SK-N-SH treated with all-trans-retinoic acid at 6 μM for 48 hours (cell line): ENCODE results near the gene KRTAP1-1.

Experiments
- ATAC-seq: fragments of 200-7000 bp; cut with Tn5 transposase; 3 replicates; pipeline ENCODE4 v1.9.1; 2020; ENCODE audit warnings: mild to moderate bottlenecking, moderate library complexity
- CREB5 ChIP-seq: fragments of 250-450 bp; sonication (Bioruptor Pico); IDR thresholded peaks from 2 replicates; pipeline ENCODE4 v1.5.1; 2020; ENCODE audit warnings: low read depth, mild to moderate bottlenecking, moderate library complexity
- CSDC2 ChIP-seq: fragments of 250-450 bp; sonication (Bioruptor Pico); IDR thresholded peaks from 2 replicates; pipeline ENCODE4 v1.5.0; 2020; ENCODE audit warnings: mild to moderate bottlenecking, moderate library complexity
- ESRRG ChIP-seq: fragments of 250-450 bp; sonication (Bioruptor Pico); IDR thresholded peaks from 2 replicates; pipeline ENCODE4 v1.6.1; 2021; ENCODE audit warnings: mild to moderate bottlenecking
- GLIS3 ChIP-seq: fragments of 250-450 bp; sonication (Bioruptor Pico); IDR thresholded peaks from 2 replicates; pipeline ENCODE4 v1.5.0; 2020; ENCODE audit warnings: mild to moderate bottlenecking, moderate library complexity
- ISL1 ChIP-seq: fragments of 250-450 bp; sonication (Bioruptor Pico); IDR thresholded peaks from 2 replicates; pipeline ENCODE4 v2.1.2; 2022; ENCODE audit warnings: mild to moderate bottlenecking, moderate library complexity
- POU6F1 ChIP-seq: fragments of 250-450 bp; sonication (Bioruptor Pico); IDR thresholded peaks from 2 replicates; pipeline ENCODE4 v1.8.0; 2021; ENCODE audit warnings: low read depth, mild to moderate bottlenecking, moderate library complexity, borderline replicate concordance
- PPARA ChIP-seq: fragments of 250-450 bp; sonication (Bioruptor Pico); IDR thresholded peaks from 2 replicates; pipeline ENCODE4 v1.5.0; 2020; ENCODE audit warnings: mild to moderate bottlenecking, borderline replicate concordance
- SNAI2 ChIP-seq: fragments of 250-450 bp; sonication (Bioruptor Pico); IDR thresholded peaks from 2 replicates; pipeline ENCODE4 v1.5.0; 2020; ENCODE audit warnings: mild to moderate bottlenecking, moderate library complexity
- TCF4 ChIP-seq: fragments of 250-450 bp; sonication (Bioruptor Pico); IDR thresholded peaks from 2 replicates; pipeline ENCODE4 v1.8.0; 2021; ENCODE audit warnings: mild to moderate bottlenecking, moderate library complexity, borderline replicate concordance
- TOX ChIP-seq: fragments of 250-450 bp; sonication (Bioruptor Pico); IDR thresholded peaks from 2 replicates; pipeline ENCODE4 v1.8.0; 2021; ENCODE audit warnings: mild to moderate bottlenecking, moderate library complexity, borderline replicate concordance
- TSHZ2 ChIP-seq: fragments of 250-450 bp; sonication (Bioruptor Pico); IDR thresholded peaks from 2 replicates; pipeline ENCODE4 v1.5.0; 2020; ENCODE audit warnings: mild to moderate bottlenecking, moderate library complexity
- ZC3H10 ChIP-seq: fragments of 250-450 bp; sonication (Bioruptor Pico); IDR thresholded peaks from 2 replicates; pipeline ENCODE4 v1.5.1; 2021; ENCODE audit warnings: mild to moderate bottlenecking, moderate library complexity
- ZFP3 ChIP-seq: fragments of 250-450 bp; sonication (Bioruptor Pico); IDR thresholded peaks from 2 replicates; pipeline ENCODE4 v1.5.0; 2020; ENCODE audit warnings: mild to moderate bottlenecking, moderate library complexity
- ZFP30 ChIP-seq: fragments of 450-650 bp; formaldehyde crosslinking; IDR thresholded peaks from 2 replicates; pipeline ENCODE4 v1.5.0; 2022; ENCODE audit warnings: mild to moderate bottlenecking, moderate library complexity
- ZNF565 ChIP-seq: fragments of 450-650 bp; formaldehyde crosslinking; conservative IDR thresholded peaks from 2 replicates; pipeline ENCODE4 v1.5.0; 2020; ENCODE audit warnings: low read depth, mild to moderate bottlenecking, moderate library complexity
- ZNF70 ChIP-seq: fragments of 450-650 bp; formaldehyde crosslinking; IDR thresholded peaks from 2 replicates; pipeline ENCODE4 v1.5.0; 2020; ENCODE audit warnings: mild to moderate bottlenecking, moderate library complexity
- TF ChIP-seq, protein P1 (sequence below): fragments of 250-450 bp; sonication (Bioruptor Pico); IDR thresholded peaks from 2 replicates; pipeline ENCODE4 v1.8.0; 2020; ENCODE audit warnings: mild to moderate bottlenecking, moderate library complexity, borderline replicate concordance
- TF ChIP-seq, protein P2 (sequence below): fragments of 250-450 bp; sonication (Bioruptor Pico); IDR thresholded peaks from 2 replicates; pipeline ENCODE4 v1.5.1; 2021; ENCODE audit warnings: mild to moderate bottlenecking, moderate library complexity

KRTAP1-1 gene

DNA sequence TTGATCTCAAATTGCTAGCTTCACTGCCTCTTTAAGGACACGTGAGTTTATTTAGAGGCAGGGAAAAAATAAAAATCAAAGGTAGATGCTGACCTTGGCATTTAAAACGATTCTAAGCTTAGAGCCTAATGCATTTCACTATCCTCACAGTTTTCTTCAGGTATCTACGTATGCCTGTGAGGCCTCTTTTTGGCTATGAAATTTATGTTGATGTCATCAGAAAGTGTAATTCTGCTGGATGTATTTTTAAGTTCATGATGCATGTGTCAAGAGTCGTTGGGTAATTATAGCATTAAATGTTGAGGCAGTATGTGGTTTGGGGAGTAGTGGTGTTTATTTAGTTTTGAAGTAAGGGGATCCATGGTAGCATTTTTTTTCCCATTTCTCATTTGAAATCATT lies 37.3 kb downstream of the KRTAP1-1 start:
- no peak for ATAC-seq
- no peak for TF ChIP-seq PPARA (CRISPR knock-in tag)
- TF ChIP-seq ZFP3 (CRISPR knock-in tag), result no peak
- no peak for TF ChIP-seq POU6F1
- TF ChIP-seq, protein P1, sequence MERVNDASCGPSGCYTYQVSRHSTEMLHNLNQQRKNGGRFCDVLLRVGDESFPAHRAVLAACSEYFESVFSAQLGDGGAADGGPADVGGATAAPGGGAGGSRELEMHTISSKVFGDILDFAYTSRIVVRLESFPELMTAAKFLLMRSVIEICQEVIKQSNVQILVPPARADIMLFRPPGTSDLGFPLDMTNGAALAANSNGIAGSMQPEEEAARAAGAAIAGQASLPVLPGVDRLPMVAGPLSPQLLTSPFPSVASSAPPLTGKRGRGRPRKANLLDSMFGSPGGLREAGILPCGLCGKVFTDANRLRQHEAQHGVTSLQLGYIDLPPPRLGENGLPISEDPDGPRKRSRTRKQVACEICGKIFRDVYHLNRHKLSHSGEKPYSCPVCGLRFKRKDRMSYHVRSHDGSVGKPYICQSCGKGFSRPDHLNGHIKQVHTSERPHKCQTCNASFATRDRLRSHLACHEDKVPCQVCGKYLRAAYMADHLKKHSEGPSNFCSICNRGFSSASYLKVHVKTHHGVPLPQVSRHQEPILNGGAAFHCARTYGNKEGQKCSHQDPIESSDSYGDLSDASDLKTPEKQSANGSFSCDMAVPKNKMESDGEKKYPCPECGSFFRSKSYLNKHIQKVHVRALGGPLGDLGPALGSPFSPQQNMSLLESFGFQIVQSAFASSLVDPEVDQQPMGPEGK (CRISPR knock-in tag), result no peak
- TF ChIP-seq CREB5 (CRISPR knock-in tag), result no peak
- TF ChIP-seq, protein P2, sequence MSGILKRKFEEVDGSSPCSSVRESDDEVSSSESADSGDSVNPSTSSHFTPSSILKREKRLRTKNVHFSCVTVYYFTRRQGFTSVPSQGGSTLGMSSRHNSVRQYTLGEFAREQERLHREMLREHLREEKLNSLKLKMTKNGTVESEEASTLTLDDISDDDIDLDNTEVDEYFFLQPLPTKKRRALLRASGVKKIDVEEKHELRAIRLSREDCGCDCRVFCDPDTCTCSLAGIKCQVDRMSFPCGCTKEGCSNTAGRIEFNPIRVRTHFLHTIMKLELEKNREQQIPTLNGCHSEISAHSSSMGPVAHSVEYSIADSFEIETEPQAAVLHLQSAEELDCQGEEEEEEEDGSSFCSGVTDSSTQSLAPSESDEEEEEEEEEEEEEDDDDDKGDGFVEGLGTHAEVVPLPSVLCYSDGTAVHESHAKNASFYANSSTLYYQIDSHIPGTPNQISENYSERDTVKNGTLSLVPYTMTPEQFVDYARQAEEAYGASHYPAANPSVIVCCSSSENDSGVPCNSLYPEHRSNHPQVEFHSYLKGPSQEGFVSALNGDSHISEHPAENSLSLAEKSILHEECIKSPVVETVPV (CRISPR knock-in tag), result no peak
- no peak for TF ChIP-seq ZNF70 (CRISPR knock-in tag)

- no peak for ATAC-seq
Observed at GRCh38 chr17:41002814-41003213, 38.4 kb downstream of the KRTAP1-1 start.

DNA sequence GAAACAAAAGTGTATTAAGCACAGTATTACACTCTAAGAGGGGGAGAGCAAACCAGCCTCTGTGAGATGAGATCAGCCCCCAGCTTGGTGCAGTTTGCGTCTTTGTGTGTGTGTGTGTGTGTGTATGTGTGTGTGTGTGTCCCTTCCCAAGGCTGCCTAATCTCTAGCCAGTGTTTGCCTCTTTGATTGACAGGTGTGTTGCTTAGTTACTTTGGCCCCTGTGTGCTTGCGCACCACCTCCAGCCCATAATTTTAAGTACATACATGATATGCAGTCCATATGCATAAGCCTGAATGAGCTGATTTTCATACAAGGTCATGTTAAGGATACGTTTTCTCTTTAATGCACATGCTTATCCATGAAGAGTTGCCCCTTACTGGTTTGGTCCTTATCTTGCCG lies 39.5 kb downstream of the KRTAP1-1 start:
- ATAC-seq, result no peak
- TF ChIP-seq ZNF565 (CRISPR knock-in tag), result no peak
- TF ChIP-seq ISL1 (CRISPR knock-in tag), result no peak
- TF ChIP-seq CSDC2 (CRISPR knock-in tag), result no peak
- TF ChIP-seq, protein P2 (CRISPR knock-in tag), result no peak
- TF ChIP-seq GLIS3 (CRISPR knock-in tag), result no peak
- no peak for TF ChIP-seq ESRRG (CRISPR knock-in tag)
- TF ChIP-seq, protein P1 (CRISPR knock-in tag), result no peak
- TF ChIP-seq TOX (CRISPR knock-in tag), result no peak
- TF ChIP-seq PPARA (CRISPR knock-in tag), result no peak

More at GRCh38 chr17:41002814-41003213, 38.4 kb downstream of the KRTAP1-1 start:
- TF ChIP-seq TCF4 (CRISPR knock-in tag) (no peak), TSHZ2 (CRISPR knock-in tag) (no peak), ZC3H10 (CRISPR knock-in tag) (no peak), GLIS3 (CRISPR knock-in tag) (no peak), ISL1 (CRISPR knock-in tag) (no peak), SNAI2 (CRISPR knock-in tag) (no peak), ZNF70 (CRISPR knock-in tag) (no peak), ZFP30 (CRISPR knock-in tag) (no peak)
- TF ChIP-seq, protein P2 (CRISPR knock-in tag), result no peak
